Lower leg skin (tissue), 3 donors: ENCODE data around the gene OR8D4.

Experiments
- CTCF ChIP-seq, 3 donors: fragments of 450-650 bp; IDR thresholded peaks; one replicate each; pipeline ENCODE4 v1.5.1; 2016; ENCODE audit warnings: antibody characterized with exemption in 3 of 3, mild to moderate bottlenecking in 3 of 3, moderate library complexity in 2 of 3
- POLR2A ChIP-seq, 2 donors: fragments of 450-650 bp; IDR thresholded peaks; one replicate each; pipeline ENCODE4 v1.6.1; 2016 to 2017; ENCODE audit warnings: antibody characterized with exemption in 2 of 2, mild to moderate bottlenecking in 1 of 2, moderate library complexity in 1 of 2

GRCh38 chr11:123852321-123852720 lies 49.6 kb upstream of the OR8D4 start:
- TF ChIP-seq CTCF (IDR thresholded peaks at IDR 0.05): no peak
- no peak for TF ChIP-seq POLR2A (IDR thresholded peaks at IDR 0.05)
